HFF-Myc (cell line): Measurements from ENCODE around the gene SKAP2.

Source experiments
- DNase-seq: peaks from one replicate; pipeline ENCODE4 v3.0.0-alpha.2; 2011; ENCODE audit warnings: low read depth; ENCODE audit errors: extremely low read depth
- H3K4me3 ChIP-seq: replicated peaks from 2 replicates; pipeline ENCODE4 v1.5.1; 2011; ENCODE audit warnings: low read depth, mild to moderate bottlenecking, control low read depth, low read length
- CTCF ChIP-seq: IDR thresholded peaks from 2 replicates; pipeline ENCODE4 v1.5.1; 2012; ENCODE audit warnings: mild to moderate bottlenecking, low read depth, low read length, control low read depth; ENCODE audit errors: missing control alignments

The SKAP2 gene

GRCh38 chr7:26694141-26694540, 170.2 kb downstream of the SKAP2 start:
- H3K4me3 ChIP-seq, result no peak overlapping the region
- no peak for TF ChIP-seq CTCF
- peak; percentile 30 for DNase-seq

GRCh38 chr7:26691886-26692285, 172.5 kb downstream of the SKAP2 start:
- DNase-seq, result no peak
- no peak for TF ChIP-seq CTCF
- H3K4me3 ChIP-seq, result no peak overlapping the region

- no peak overlapping the region for H3K4me3 ChIP-seq
Measured at GRCh38 chr7:26691406-26691805, 173.0 kb downstream of the SKAP2 start.

GRCh38 chr7:26690135-26690805, 174.1 kb downstream of the SKAP2 start:
- no peak for DNase-seq
- H3K4me3 ChIP-seq, result no peak overlapping the region
- no peak for TF ChIP-seq CTCF

More at GRCh38 chr7:26691406-26691805, 173.0 kb downstream of the SKAP2 start:
- TF ChIP-seq CTCF, result no peak
- DNase-seq, result no peak

GRCh38 chr7:26688936-26689506, 175.4 kb downstream of the SKAP2 start:
- DNase-seq, result no peak
- no peak overlapping the region for H3K4me3 ChIP-seq
- no peak for TF ChIP-seq CTCF

GRCh38 chr7:26688388-26688787, 176.0 kb downstream of the SKAP2 start:
- H3K4me3 ChIP-seq, result no peak overlapping the region
- no peak for TF ChIP-seq CTCF
- DNase-seq, result no peak
